Skeletal muscle satellite cell (primary cell): Measurements from ENCODE around the gene LARP4B.

Source experiments
- H3K27me3 ChIP-seq: 2 replicates; pipeline ENCODE4 v1.7.0; 2013; ENCODE audit warnings: low read length; ENCODE audit not compliant: control insufficient read depth, insufficient read depth
- H3K36me3 ChIP-seq: 2 replicates; pipeline ENCODE4 v1.7.0; 2013; ENCODE audit warnings: mild to moderate bottlenecking, control low read depth, low read length; ENCODE audit not compliant: insufficient read depth
- H3K4me1 ChIP-seq: 2 replicates; pipeline ENCODE4 v1.7.0; 2013; ENCODE audit warnings: low read length; ENCODE audit not compliant: control insufficient read depth, insufficient read depth
- H3K4me2 ChIP-seq: 2 replicates; pipeline ENCODE4 v1.7.0; 2013; ENCODE audit warnings: mild to moderate bottlenecking, low read length
- H3K4me3 ChIP-seq: 2 replicates; pipeline ENCODE4 v1.7.0; 2013; ENCODE audit warnings: low read length
- H3K9ac ChIP-seq: 2 replicates; pipeline ENCODE4 v1.7.0; 2013; ENCODE audit warnings: mild to moderate bottlenecking, low read depth, low read length, moderate library complexity
- H3K9me3 ChIP-seq: replicated peaks from 2 replicates; pipeline ENCODE4 v1.7.0; 2013; ENCODE audit warnings: mild to moderate bottlenecking, control low read depth, low read length

The LARP4B gene

DNA sequence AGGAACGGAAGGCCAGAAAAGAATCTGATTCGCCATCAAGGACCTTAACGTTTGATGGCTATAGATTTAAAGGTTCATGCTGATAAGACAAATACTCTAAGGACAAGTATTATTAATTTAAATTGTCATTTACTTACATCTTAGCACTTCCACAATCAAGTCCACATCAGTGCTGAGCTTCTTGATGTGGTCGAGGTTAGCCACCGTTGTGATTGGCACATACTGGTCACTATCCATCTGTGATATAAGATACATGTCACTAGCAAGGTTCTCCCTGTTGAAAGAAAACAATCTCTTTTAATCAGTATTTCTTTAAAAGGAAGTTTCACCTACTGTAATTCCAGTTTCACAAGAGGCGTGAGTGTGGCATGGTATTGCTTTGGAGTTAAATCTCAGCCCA lies 88.7 kb downstream of the LARP4B start:
- Histone ChIP-seq H3K4me1 (peaks cover 13% of the 10 kb centered on the region), H3K9me3 (no peaks in the 10 kb centered on the region), H3K4me2 (no peak overlapping the region), H3K27me3 (no peaks in the 10 kb centered on the region), H3K9ac (no peak overlapping the region), H3K4me3 (no peak overlapping the region), H3K36me3 (peaks cover 63% of the 10 kb centered on the region)

DNA sequence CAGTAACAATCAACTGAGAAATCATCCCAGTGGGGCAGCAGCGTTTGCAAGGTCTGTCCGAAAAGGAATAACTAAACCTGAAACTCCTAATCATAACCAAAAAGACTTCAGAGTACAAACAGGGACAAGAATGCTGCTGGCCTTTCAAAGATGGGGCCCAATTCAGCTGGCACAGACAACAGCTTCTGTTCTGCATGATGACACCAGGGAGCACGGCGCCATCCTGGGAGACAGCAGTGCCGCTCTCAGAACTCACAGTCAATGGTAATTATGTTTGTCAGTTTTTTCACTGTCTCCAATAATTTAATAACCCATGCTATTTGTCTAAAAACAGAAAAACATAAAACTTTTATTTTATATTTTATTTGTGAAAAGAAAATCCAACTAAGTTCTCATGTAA lies 90.0 kb downstream of the LARP4B start:
- Histone ChIP-seq H3K4me1 (peaks cover 13% of the 10 kb centered on the region), H3K27me3 (no peaks in the 10 kb centered on the region), H3K4me3 (no peak overlapping the region), H3K36me3 (peaks cover 61% of the 10 kb centered on the region), H3K9me3 (no peaks in the 10 kb centered on the region), H3K4me2 (no peak overlapping the region), H3K9ac (no peak overlapping the region)

DNA sequence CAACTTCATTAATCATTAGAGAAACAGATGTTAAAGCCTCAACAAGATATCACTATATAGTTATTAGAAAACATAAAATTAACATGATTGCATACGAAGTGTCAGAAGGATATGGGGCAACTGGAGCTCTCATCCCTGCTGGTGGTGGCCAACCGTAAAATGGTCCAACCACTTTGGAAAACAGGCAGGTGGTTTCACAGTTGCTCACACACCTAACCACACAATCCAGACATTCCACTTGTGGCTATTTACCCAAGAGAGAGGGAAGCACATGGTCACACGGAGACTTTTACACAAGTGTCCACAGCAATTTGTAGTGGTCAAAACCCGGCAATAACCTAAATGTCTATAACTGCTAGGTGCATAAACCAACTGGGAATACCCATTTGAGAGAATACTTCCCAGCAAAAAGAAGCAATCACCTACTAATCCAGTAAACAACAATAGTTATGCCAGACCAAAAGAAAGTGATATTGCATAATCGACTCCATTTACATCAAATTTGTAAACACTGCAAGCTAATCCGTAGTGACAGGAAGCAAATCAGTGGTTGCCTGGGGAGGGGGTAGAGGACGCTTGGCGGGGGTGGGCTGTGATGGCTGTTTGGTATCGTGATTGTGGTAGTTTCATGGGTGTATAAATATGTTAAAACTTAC lies 91.8 kb downstream of the LARP4B start:
- H3K4me1 ChIP-seq, result peaks cover 11% of the 10 kb centered on the region
- H3K27me3 ChIP-seq, result no peaks in the 10 kb centered on the region
- no peak overlapping the region for H3K4me2 ChIP-seq
- H3K9me3 ChIP-seq, result no peaks in the 10 kb centered on the region
- H3K9ac ChIP-seq, result no peak overlapping the region
- no peak overlapping the region for H3K4me3 ChIP-seq
- peaks cover 60% of the 10 kb centered on the region for H3K36me3 ChIP-seq

DNA sequence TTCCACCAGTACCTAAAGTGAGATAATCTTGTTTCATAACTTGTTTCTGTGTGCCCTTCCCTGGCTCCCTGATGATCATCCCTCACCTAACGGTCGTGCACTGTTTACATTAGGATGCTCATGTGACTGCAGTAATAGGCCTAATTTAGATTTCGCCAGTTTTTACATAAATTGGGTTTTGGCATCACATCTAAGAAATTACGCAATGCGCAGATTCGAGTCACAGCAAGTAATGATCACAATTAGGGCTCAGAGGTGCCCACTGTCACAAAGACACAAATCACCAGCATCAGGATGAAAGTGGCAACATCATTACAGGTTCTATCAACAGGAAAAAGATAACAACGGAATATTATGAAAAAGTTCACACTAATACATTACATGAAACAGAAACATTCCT lies 94.7 kb downstream of the LARP4B start:
- Histone ChIP-seq H3K27me3 (no peaks in the 10 kb centered on the region), H3K4me2 (no peak overlapping the region), H3K4me1 (no peaks in the 10 kb centered on the region), H3K9me3 (no peaks in the 10 kb centered on the region), H3K36me3 (peaks cover 47% of the 10 kb centered on the region), H3K9ac (no peak overlapping the region), H3K4me3 (no peak overlapping the region)

DNA sequence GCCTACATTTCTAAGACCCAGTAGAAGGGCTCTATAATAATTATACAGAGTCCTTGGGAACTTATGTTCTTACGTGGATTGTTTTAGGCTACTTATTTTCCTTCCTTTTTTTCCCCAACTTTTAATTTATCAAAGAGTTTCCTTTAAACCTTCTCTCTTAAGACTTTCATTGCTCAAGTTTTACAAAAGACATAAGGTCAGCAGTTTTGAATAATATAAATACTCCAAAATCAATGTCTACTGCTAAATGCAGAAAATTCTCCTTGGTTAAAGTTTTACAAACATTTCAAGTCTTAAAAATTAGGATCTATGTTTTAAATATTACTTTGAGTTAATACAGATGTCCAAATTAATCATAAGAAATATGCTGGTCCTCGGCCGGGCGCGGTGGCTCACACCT lies 97.0 kb downstream of the LARP4B start:
- H3K4me1 ChIP-seq, result no peaks in the 10 kb centered on the region
- H3K4me2 ChIP-seq, result no peak overlapping the region
- H3K4me3 ChIP-seq, result no peak overlapping the region
- peaks cover 41% of the 10 kb centered on the region for H3K36me3 ChIP-seq
- H3K9me3 ChIP-seq, result no peaks in the 10 kb centered on the region
- H3K9ac ChIP-seq, result no peak overlapping the region
- no peaks in the 10 kb centered on the region for H3K27me3 ChIP-seq

DNA sequence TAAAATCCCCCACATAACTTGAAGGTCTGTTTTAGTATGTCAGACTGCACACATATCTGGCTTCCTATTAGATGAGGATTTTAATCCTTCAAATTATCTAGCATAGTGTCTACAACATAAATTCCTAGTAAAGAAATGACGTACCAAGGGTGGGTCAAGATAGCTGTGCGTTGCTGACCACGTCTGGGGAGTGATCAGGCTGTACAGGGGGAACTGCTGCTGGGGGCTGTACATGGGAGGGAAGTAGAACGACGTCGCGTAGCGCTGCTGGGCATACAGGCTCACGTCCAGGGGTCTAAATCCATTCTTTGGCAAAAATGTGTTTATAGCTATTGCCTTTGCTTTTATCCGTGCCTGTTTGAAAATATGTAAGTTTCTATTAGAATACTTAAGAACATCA lies 102.3 kb downstream of the LARP4B start:
- Histone ChIP-seq H3K4me3 (no peak overlapping the region), H3K36me3 (peaks cover 66% of the 10 kb centered on the region), H3K9me3 (no peaks in the 10 kb centered on the region), H3K9ac (no peak overlapping the region), H3K4me2 (no peak overlapping the region), H3K27me3 (no peaks in the 10 kb centered on the region), H3K4me1 (no peaks in the 10 kb centered on the region)

DNA sequence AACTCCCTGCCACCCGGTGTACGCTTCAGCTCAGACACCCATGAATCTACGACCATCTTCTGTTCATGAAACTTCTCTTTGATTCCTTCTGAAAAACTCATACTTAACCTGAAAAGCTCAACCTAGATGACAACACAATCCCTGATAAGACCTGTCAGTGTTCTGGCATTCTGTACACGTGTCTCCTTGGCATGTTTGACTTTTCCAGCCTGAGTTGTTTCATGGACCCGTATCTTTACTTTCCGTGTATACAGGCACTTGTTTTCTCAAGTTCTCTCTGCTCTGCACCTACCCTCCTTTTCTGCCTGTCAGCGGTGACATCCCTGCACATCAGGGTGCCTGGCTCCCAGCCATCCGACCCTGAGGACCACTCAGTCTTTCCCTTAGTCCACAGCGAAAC lies 103.3 kb downstream of the LARP4B start:
- Histone ChIP-seq H3K9ac (no peak overlapping the region), H3K4me3 (no peak overlapping the region), H3K4me2 (no peak overlapping the region), H3K9me3 (no peaks in the 10 kb centered on the region), H3K4me1 (no peaks in the 10 kb centered on the region), H3K27me3 (no peaks in the 10 kb centered on the region), H3K36me3 (peaks cover 72% of the 10 kb centered on the region)

DNA sequence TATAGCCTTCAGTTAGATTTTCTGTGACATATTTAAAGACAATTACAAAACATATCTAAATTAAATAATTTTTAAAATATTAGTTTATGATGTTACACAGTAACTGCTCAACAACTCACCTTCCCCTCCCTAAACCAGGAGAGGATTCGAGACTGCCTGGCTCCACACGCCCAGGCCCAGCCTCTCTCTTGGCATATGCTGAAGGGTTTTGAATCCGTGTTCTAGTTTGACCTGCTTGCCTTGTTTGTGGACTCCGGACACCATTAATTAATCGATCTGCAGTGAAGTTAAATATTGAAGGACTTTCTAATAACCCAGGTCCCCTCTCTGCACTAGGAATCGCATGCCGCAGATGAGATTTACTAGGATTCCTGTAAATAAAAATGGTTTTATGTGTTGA lies 106.6 kb downstream of the LARP4B start:
- H3K4me2 ChIP-seq, result no peak overlapping the region
- H3K27me3 ChIP-seq, result no peaks in the 10 kb centered on the region
- peaks cover 85% of the 10 kb centered on the region for H3K36me3 ChIP-seq
- H3K9ac ChIP-seq, result no peak overlapping the region
- peaks cover 2% of the 10 kb centered on the region for H3K4me1 ChIP-seq
- H3K4me3 ChIP-seq, result no peak overlapping the region
- H3K9me3 ChIP-seq, result no peaks in the 10 kb centered on the region

DNA sequence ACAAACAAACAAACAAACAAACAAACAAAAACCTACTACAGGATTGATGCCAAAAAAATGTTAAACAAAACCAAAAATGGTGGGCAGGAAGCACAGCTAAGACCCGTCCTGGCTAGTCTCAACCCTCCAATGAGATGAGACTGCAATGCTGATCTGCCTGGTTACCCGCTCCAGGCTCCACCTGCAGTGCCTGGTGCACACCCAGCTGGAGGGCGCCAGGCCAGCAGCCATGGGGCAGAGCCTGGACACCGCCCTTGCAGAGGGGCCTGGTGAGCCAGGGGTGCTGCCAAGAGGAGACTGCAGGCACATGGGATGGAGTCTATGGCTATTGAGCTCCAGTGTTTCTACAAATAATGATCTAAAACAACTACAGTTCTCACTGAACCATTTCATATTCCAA lies 107.0 kb downstream of the LARP4B start:
- Histone ChIP-seq H3K36me3 (peaks cover 88% of the 10 kb centered on the region), H3K4me2 (no peak overlapping the region), H3K4me1 (peaks cover 6% of the 10 kb centered on the region), H3K9ac (no peak overlapping the region), H3K27me3 (no peaks in the 10 kb centered on the region), H3K4me3 (no peak overlapping the region), H3K9me3 (no peaks in the 10 kb centered on the region)

DNA sequence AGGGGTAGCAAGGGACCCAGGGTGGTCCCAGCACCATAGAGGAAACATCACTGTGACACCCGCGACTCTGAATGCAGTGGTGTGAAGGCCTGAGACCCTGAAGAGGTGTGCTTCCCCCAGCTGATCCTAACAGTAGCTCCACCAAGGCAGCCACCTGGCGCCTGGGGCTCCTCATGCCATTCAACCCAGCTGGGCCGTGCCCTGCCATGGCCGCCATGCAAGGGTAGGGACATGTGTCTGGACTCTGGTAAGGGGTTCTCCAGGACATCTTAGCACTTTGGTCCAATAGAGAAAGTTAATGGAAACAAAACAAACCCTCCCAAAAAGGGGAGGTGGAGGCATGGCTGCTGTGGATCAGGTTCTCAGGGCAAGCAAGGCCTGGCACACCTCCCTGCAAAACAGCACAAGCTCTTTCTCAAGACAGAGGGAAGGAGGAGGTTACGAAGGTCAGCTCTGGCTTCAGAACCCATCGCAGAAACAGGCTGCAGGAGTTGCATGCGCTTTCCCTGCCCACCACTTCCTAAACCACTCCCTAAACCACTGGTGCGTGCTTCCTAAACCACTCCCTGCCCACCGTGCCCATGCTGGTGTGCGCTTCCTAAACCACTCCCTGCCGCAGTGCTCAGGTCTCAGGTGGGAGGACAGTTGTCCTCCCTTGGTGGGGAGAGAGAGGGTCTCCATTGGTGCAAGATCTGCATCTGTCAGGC lies 108.7 kb downstream of the LARP4B start:
- H3K36me3 ChIP-seq, result peaks cover 86% of the 10 kb centered on the region
- H3K4me2 ChIP-seq, result no peak overlapping the region
- H3K4me1 ChIP-seq, result peaks cover 13% of the 10 kb centered on the region
- no peak overlapping the region for H3K9ac ChIP-seq
- no peak overlapping the region for H3K4me3 ChIP-seq
- H3K27me3 ChIP-seq, result no peaks in the 10 kb centered on the region
- no peaks in the 10 kb centered on the region for H3K9me3 ChIP-seq

DNA sequence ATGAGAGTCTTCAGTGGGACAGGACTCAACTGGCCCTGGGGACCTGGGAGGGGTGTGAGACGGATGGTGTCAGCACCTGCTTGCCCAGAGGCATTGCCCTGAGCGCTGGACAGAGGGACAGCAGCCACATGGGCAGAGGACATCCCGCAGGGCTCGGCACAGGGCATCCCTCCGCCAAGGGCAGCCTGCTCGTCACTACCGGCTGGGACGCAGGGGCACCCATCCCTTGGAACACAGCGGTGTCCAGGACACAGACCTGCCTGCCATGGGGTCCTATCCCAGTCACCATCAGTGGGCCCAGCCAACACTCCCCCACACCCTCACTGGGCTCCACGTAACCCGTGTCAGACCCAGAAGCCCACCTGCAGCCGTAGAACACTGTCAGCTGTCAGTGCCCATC lies 109.3 kb downstream of the LARP4B start:
- peaks cover 87% of the 10 kb centered on the region for H3K36me3 ChIP-seq
- H3K9ac ChIP-seq, result no peak overlapping the region
- no peaks in the 10 kb centered on the region for H3K9me3 ChIP-seq
- H3K4me2 ChIP-seq, result no peak overlapping the region
- no peak overlapping the region for H3K4me3 ChIP-seq
- no peaks in the 10 kb centered on the region for H3K27me3 ChIP-seq
- H3K4me1 ChIP-seq, result peaks cover 13% of the 10 kb centered on the region

DNA sequence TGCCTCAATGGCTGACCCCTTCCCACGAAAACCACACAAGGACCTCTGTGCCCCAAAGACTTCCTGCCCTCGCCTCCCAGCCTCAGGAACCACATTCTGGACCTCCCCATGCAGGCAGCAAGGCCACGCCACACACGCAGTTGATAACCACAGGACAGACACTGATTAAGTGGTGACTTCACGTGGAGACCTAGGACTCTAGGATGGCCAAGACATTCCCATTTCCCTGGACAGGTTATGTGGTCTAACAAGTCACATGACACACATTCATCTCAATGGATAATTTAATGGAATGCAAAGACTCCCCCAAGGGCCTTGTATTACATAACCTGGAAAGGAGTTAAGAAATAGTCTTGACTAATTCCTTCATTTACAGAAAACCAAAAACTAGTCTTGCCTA lies 110.2 kb downstream of the LARP4B start:
- H3K9me3 ChIP-seq, result no peaks in the 10 kb centered on the region
- H3K36me3 ChIP-seq, result peaks cover 96% of the 10 kb centered on the region

More for the DNA sequence above, 110.2 kb downstream of the LARP4B start:
- Histone ChIP-seq H3K4me3 (no peak overlapping the region), H3K4me2 (no peak overlapping the region), H3K9ac (no peak overlapping the region), H3K27me3 (no peaks in the 10 kb centered on the region), H3K4me1 (peaks cover 13% of the 10 kb centered on the region)
